HAP-1 (cell line): ENCODE results near the gene CASP2.
"Not testable (repeated sequence)": the region's sequence is repeated elsewhere in the genome, so short reads cannot be mapped to it uniquely, and the experiment has no call there.

Experiments
- DNase-seq, 2 experiments: peaks; one replicate each; pipeline ENCODE4 v3.0.0-alpha.2; 2016 to 2020; ENCODE audit warnings: low spot score in 2 of 2
- H3K27me3 ChIP-seq: fragments of 250-450 bp; sonication (Bioruptor Pico); 2 replicates; pipeline ENCODE4 v1.5.1; 2020; ENCODE audit warnings: low read depth, mild to moderate bottlenecking, moderate library complexity
- H3K36me3 ChIP-seq: fragments of 250-450 bp; sonication (Bioruptor Pico); replicated peaks from 2 replicates; pipeline ENCODE4 v1.5.1; 2020; ENCODE audit warnings: mild to moderate bottlenecking
- H3K4me1 ChIP-seq: fragments of 250-450 bp; sonication (Bioruptor Pico); 2 replicates; pipeline ENCODE4 v1.5.1; 2020; ENCODE audit warnings: mild to moderate bottlenecking
- H3K4me3 ChIP-seq: fragments of 250-450 bp; sonication (Bioruptor Pico); 2 replicates; pipeline ENCODE4 v1.5.1; 2020; ENCODE audit warnings: mild to moderate bottlenecking, moderate library complexity
- H3K9me3 ChIP-seq: fragments of 250-450 bp; sonication (Bioruptor Pico); 2 replicates; pipeline ENCODE4 v1.5.1; 2020; ENCODE audit warnings: mild to moderate bottlenecking, moderate library complexity
- in situ Hi-C: fragments of 300-500 bp; cut with MboI; formaldehyde crosslinking; loops from 3 replicates; pipeline ENCODE4 v1.14.3; 2020; ENCODE audit warnings: low sequenced_read_pairs, inconsistent platforms, mixed read lengths

CASP2 gene

GRCh38 chr7:143255564-143255963, 32.6 kb upstream of the CASP2 start:
- no peak for DNase-seq
- Histone ChIP-seq H3K27me3 (no peaks in the 10 kb centered on the region), H3K36me3 (no peaks in the 10 kb centered on the region), H3K4me1 (no peaks in the 10 kb centered on the region), H3K9me3 (no peaks in the 10 kb centered on the region), H3K4me3 (no peak overlapping the region)
- in situ Hi-C loops, result no loop called here

GRCh38 chr7:143256325-143256724, 31.8 kb upstream of the CASP2 start:
- H3K36me3 ChIP-seq, result no peaks in the 10 kb centered on the region
- in situ Hi-C loops, result no loop called here
- no peaks in the 10 kb centered on the region for H3K9me3 ChIP-seq
- H3K4me1 ChIP-seq, result no peaks in the 10 kb centered on the region
- H3K4me3 ChIP-seq, result no peak overlapping the region
- DNase-seq, result no peak
- no peaks in the 10 kb centered on the region for H3K27me3 ChIP-seq

GRCh38 chr7:143256932-143257331, 31.2 kb upstream of the CASP2 start:
- Histone ChIP-seq H3K9me3 (no peaks in the 10 kb centered on the region; the same call in 1 of the 2 replicates), H3K4me1 (no peaks in the 10 kb centered on the region), H3K4me3 (no peak overlapping the region), H3K27me3 (no peaks in the 10 kb centered on the region), H3K36me3 (no peaks in the 10 kb centered on the region)
- DNase-seq, result no peak
- in situ Hi-C loops, result no loop called here

GRCh38 chr7:143257501-143257900, 30.6 kb upstream of the CASP2 start:
- in situ Hi-C loops, result no loop called here
- peak in 1 of 2 experiments; percentile 5 for DNase-seq
- H3K9me3 ChIP-seq, result no peaks in the 10 kb centered on the region; the same call in 1 of the 2 replicates
- H3K36me3 ChIP-seq, result no peaks in the 10 kb centered on the region
- no peak overlapping the region for H3K4me3 ChIP-seq
- H3K27me3 ChIP-seq, result no peaks in the 10 kb centered on the region
- H3K4me1 ChIP-seq, result no peaks in the 10 kb centered on the region

- H3K9me3 ChIP-seq, result no peaks in the 10 kb centered on the region; the same call in 1 of the 2 replicates
- no peaks in the 10 kb centered on the region for H3K27me3 ChIP-seq
- no peaks in the 10 kb centered on the region for H3K4me1 ChIP-seq
- H3K36me3 ChIP-seq, result no peaks in the 10 kb centered on the region
- in situ Hi-C loops, result no loop called here
- no peak overlapping the region for H3K4me3 ChIP-seq
- DNase-seq, result no peak
These were observed 29.3 kb upstream of the CASP2 start for GRCh38 chr7:143258831-143259230.

GRCh38 chr7:143259765-143260164, 28.4 kb upstream of the CASP2 start:
- H3K4me3 ChIP-seq, result no peak overlapping the region
- no peak for DNase-seq
- in situ Hi-C loops, result no loop called here

GRCh38 chr7:143261901-143262300, 26.2 kb upstream of the CASP2 start:
- Histone ChIP-seq H3K4me3 (no peak overlapping the region), H3K9me3 (no peaks in the 10 kb centered on the region; the same call in 1 of the 2 replicates), H3K4me1 (0 out of 2 replicates have a peak, but pooled peaks cover 4% of the 10 kb centered on the region), H3K27me3 (no peaks in the 10 kb centered on the region), H3K36me3 (peaks cover 3% of the 10 kb centered on the region; the same call in 1 of the 2 replicates)
- no peak for DNase-seq
- in situ Hi-C loops, result no loop called here

More at GRCh38 chr7:143259765-143260164, 28.4 kb upstream of the CASP2 start:
- Histone ChIP-seq H3K9me3 (no peaks in the 10 kb centered on the region; the same call in 1 of the 2 replicates), H3K4me1 (0 out of 2 replicates have a peak, but pooled peaks cover 4% of the 10 kb centered on the region), H3K27me3 (no peaks in the 10 kb centered on the region), H3K36me3 (no peaks in the 10 kb centered on the region)

- Histone ChIP-seq H3K4me1 (0 out of 2 replicates have a peak, but pooled peaks cover 4% of the 10 kb centered on the region), H3K36me3 (peaks cover 14% of the 10 kb centered on the region), H3K27me3 (no peaks in the 10 kb centered on the region), H3K9me3 (no peaks in the 10 kb centered on the region; the same call in 1 of the 2 replicates), H3K4me3 (peak within 1 kb of the TSS; percentile 59)
- peak; percentile 72 to 83 for DNase-seq
- in situ Hi-C loops, result no loop called here
These were observed 24.6 kb upstream of the CASP2 start, which contains the start of gene GSTK1 for GRCh38 chr7:143263266-143264195. Gene GSTK1, plus strand, starts transcription at chr7:143263441. Its CDS starts 73 bp downstream, at chr7:143263514.

- Histone ChIP-seq H3K36me3 (peaks cover 14% of the 10 kb centered on the region), H3K4me3 (peak overlapping the region; percentile 59)
- H3K27me3 ChIP-seq, in situ Hi-C loops, DNase-seq, H3K9me3 ChIP-seq, H3K4me1 ChIP-seq: not testable (repeated sequence)
These were observed 24.0 kb upstream of the CASP2 start for GRCh38 chr7:143264196-143264568.

- no peak for DNase-seq
- Histone ChIP-seq H3K4me1 (0 out of 2 replicates have a peak, but pooled peaks cover 4% of the 10 kb centered on the region), H3K9me3 (no peaks in the 10 kb centered on the region; the same call in 1 of the 2 replicates), H3K4me3 (no peak overlapping the region), H3K36me3 (peaks cover 14% of the 10 kb centered on the region), H3K27me3 (no peaks in the 10 kb centered on the region)
- in situ Hi-C loops, result no loop called here
These were observed 23.0 kb upstream of the CASP2 start for GRCh38 chr7:143265017-143265693.

GRCh38 chr7:143269251-143269650, 18.9 kb upstream of the CASP2 start:
- H3K9me3 ChIP-seq, result no peaks in the 10 kb centered on the region
- H3K36me3 ChIP-seq, result peaks cover 14% of the 10 kb centered on the region
- no peaks in the 10 kb centered on the region for H3K27me3 ChIP-seq
- 0 out of 2 replicates have a peak, but pooled peaks cover under 1% of the 10 kb centered on the region for H3K4me1 ChIP-seq
- DNase-seq, result no peak
- in situ Hi-C loops, result no loop called here
- H3K4me3 ChIP-seq, result no peak overlapping the region

GRCh38 chr7:143271240-143271639, 16.9 kb upstream of the CASP2 start:
- no peak for DNase-seq
- Histone ChIP-seq H3K9me3 (no peaks in the 10 kb centered on the region), H3K36me3 (peaks cover 11% of the 10 kb centered on the region), H3K4me1 (no peaks in the 10 kb centered on the region), H3K27me3 (no peaks in the 10 kb centered on the region), H3K4me3 (no peak overlapping the region)
- in situ Hi-C loops, result no loop called here

- no peak for DNase-seq
These were observed 15.3 kb upstream of the CASP2 start for GRCh38 chr7:143272871-143273270.

More at GRCh38 chr7:143272871-143273270, 15.3 kb upstream of the CASP2 start:
- Histone ChIP-seq H3K4me1 (no peaks in the 10 kb centered on the region), H3K36me3 (peaks cover 1% of the 10 kb centered on the region), H3K9me3 (no peaks in the 10 kb centered on the region), H3K27me3 (no peaks in the 10 kb centered on the region), H3K4me3 (no peak overlapping the region)
- in situ Hi-C loops, result no loop called here
